Neural cell (in vitro differentiated cells): ENCODE results near the gene TRIM66. TPM values are rescaled to one million over a fixed set of nuclear protein-coding genes. Genes with fewer than 3 reads are reported as not detected.

Experiments used
- H2AFZ ChIP-seq: fragments of 200-600, 300-800 bp; sonication (generic), shearing (Covaris generic); 2 replicates; pipeline ENCODE4 v1.6.0; 2014; ENCODE audit warnings: low read depth, mild to moderate bottlenecking, antibody characterized with exemption, low read length, moderate library complexity
- H3F3A ChIP-seq: fragments of 200-600 bp; shearing (Covaris generic); 2 replicates; pipeline ENCODE4 v1.6.1; 2016; ENCODE audit warnings: mild to moderate bottlenecking, moderate library complexity, mixed read lengths, antibody characterized with exemption, low read length; ENCODE audit not compliant: insufficient read depth, poor library complexity, severe bottlenecking
- H3K27ac ChIP-seq: fragments of 200-600, 300-800 bp; sonication (generic), shearing (Covaris generic); 2 replicates; pipeline ENCODE4 v1.5.1; 2014; ENCODE audit warnings: mild to moderate bottlenecking, low read length, moderate library complexity
- H3K27me3 ChIP-seq: fragments of 300-800, 200-600 bp; sonication (generic), shearing (Covaris generic); 2 replicates; pipeline ENCODE4 v1.6.0; 2014; ENCODE audit warnings: mild to moderate bottlenecking, low read depth, low read length, moderate library complexity; ENCODE audit not compliant: insufficient read depth
- H3K36me3 ChIP-seq: fragments of 300-800, 200-600 bp; sonication (generic), shearing (Covaris generic); 2 replicates; pipeline ENCODE4 v1.5.1; 2014; ENCODE audit warnings: mild to moderate bottlenecking, antibody characterized with exemption, low read length, moderate library complexity; ENCODE audit not compliant: insufficient read depth
- H3K4me2 ChIP-seq: fragments of 300-800, 200-600 bp; sonication (generic), shearing (Covaris generic); 2 replicates; pipeline ENCODE4 v1.6.0; 2014; ENCODE audit warnings: mild to moderate bottlenecking, low read length
- H3K4me3 ChIP-seq: fragments of 300-800, 200-600 bp; sonication (generic), shearing (Covaris generic); 2 replicates; pipeline ENCODE4 v1.5.1; 2014; ENCODE audit warnings: mild to moderate bottlenecking, low read length, moderate library complexity
- H3K79me2 ChIP-seq: fragments of 200-600 bp; shearing (Covaris generic); replicated peaks from 2 replicates; pipeline ENCODE4 v1.6.0; 2014; ENCODE audit warnings: mild to moderate bottlenecking, low read length, moderate library complexity; ENCODE audit not compliant: insufficient read depth
- H3K9ac ChIP-seq: fragments of 300-800, 200-600 bp; sonication (generic), shearing (Covaris generic); 2 replicates; pipeline ENCODE4 v1.6.1; 2016; ENCODE audit warnings: mild to moderate bottlenecking, low read length, mixed read lengths
- H3K9me2 ChIP-seq: fragments of 200-600 bp; shearing (Covaris generic); 2 replicates; pipeline ENCODE4 v1.6.1; 2016; ENCODE audit warnings: mild to moderate bottlenecking, low read length, mixed read lengths; ENCODE audit not compliant: insufficient read depth
- H3K9me3 ChIP-seq: fragments of 200-600, 300-800 bp; sonication (generic), shearing (Covaris generic); 2 replicates; pipeline ENCODE4 v1.6.1; 2016; ENCODE audit warnings: mild to moderate bottlenecking, mixed run types, low read length, moderate library complexity, mixed read lengths
- H4K20me1 ChIP-seq: fragments of 200-600 bp; shearing (Covaris generic); 2 replicates; pipeline ENCODE4 v1.6.1; 2016; ENCODE audit warnings: mild to moderate bottlenecking, mixed run types; ENCODE audit not compliant: insufficient read depth
- EP300 ChIP-seq: fragments of 450-650 bp; conservative IDR thresholded peaks from 2 replicates; pipeline ENCODE4 v1.6.1; 2014; ENCODE audit warnings: antibody characterized with exemption, mild to moderate bottlenecking, moderate library complexity; ENCODE audit not compliant: poor library complexity, severe bottlenecking
- EZH2 ChIP-seq: fragments of 200-600, 300-800 bp; shearing (Covaris generic), sonication (generic); IDR thresholded peaks from 2 replicates; pipeline ENCODE4 v1.6.1; 2014; ENCODE audit warnings: antibody characterized with exemption, low read length, borderline replicate concordance, mild to moderate bottlenecking; ENCODE audit not compliant: insufficient read depth, poor library complexity, severe bottlenecking
- MXI1 ChIP-seq: fragments of 450-650 bp; conservative IDR thresholded peaks from 2 replicates; pipeline ENCODE4 v1.6.1; 2014; ENCODE audit warnings: antibody characterized with exemption, mild to moderate bottlenecking; ENCODE audit not compliant: poor library complexity, severe bottlenecking
- POLR2AphosphoS5 ChIP-seq: IDR thresholded peaks from 2 replicates; pipeline ENCODE4 v1.6.1; 2012
- RAD21 ChIP-seq: fragments of 450-650 bp; conservative IDR thresholded peaks from 2 replicates; pipeline ENCODE4 v1.6.1; 2014; ENCODE audit warnings: antibody characterized with exemption, mild to moderate bottlenecking, moderate library complexity
- SMC3 ChIP-seq: fragments of 450-650 bp; conservative IDR thresholded peaks from 2 replicates; pipeline ENCODE4 v1.6.1; 2014; ENCODE audit warnings: antibody characterized with exemption, mild to moderate bottlenecking, moderate library complexity; ENCODE audit not compliant: poor library complexity
- TAF1 ChIP-seq: IDR thresholded peaks from 2 replicates; pipeline ENCODE4 v1.6.1; 2012; ENCODE audit warnings: low read depth
- polyA plus RNA-seq: library from polyadenylated mRNA; depleted of rRNA; stranded (reverse); fragments of >200 nt; gene quantifications from 2 replicates; pipeline ENCODE4 v1.2.3, GENCODE V29; 2014
- TF ChIP-seq, protein P1 (sequence below): IDR thresholded peaks from 2 replicates; pipeline ENCODE4 v1.6.1; 2012; ENCODE audit warnings: borderline replicate concordance
- TF ChIP-seq, protein P2 (sequence below): fragments of 450-650 bp; IDR thresholded peaks from 2 replicates; pipeline ENCODE4 v1.5.1; 2014; ENCODE audit warnings: antibody characterized with exemption, mild to moderate bottlenecking, moderate library complexity; ENCODE audit not compliant: poor library complexity, severe bottlenecking

The TRIM66 gene
- polyA plus RNA-seq, 1 donor from 2014 or later, result 0.82 TPM

DNA sequence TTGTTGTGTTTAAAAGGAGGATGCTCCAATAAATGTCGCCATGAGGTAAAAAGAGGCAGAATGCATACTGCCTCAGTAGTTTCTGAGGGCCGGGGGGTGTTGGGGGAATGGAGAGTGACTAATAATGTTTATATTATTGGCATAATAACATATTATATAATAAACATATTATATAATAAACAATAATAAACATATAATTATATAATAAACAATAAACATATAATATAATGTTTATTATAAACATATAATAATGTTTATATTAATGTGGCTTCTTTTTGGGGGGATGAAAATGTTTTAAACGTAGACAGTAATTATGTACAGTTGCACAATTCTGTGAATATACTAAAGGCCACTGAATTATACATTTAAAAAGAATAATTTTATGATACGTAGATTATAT is 35.6 kb downstream of the TRIM66 start:
- no peaks in the 10 kb centered on the region for H3K9me2 ChIP-seq
- H3K9ac ChIP-seq, result no peak overlapping the region
- H3K27ac ChIP-seq, result no peak overlapping the region
- no peaks in the 10 kb centered on the region for H4K20me1 ChIP-seq
- no peak overlapping the region for H2AFZ ChIP-seq
- no peaks in the 10 kb centered on the region for H3K27me3 ChIP-seq
- H3F3A ChIP-seq, result no peaks in the 10 kb centered on the region
- no peaks in the 10 kb centered on the region for H3K9me3 ChIP-seq
- H3K36me3 ChIP-seq, result no peaks in the 10 kb centered on the region
- H3K4me3 ChIP-seq, result no peak overlapping the region
- TF ChIP-seq, protein P1, sequence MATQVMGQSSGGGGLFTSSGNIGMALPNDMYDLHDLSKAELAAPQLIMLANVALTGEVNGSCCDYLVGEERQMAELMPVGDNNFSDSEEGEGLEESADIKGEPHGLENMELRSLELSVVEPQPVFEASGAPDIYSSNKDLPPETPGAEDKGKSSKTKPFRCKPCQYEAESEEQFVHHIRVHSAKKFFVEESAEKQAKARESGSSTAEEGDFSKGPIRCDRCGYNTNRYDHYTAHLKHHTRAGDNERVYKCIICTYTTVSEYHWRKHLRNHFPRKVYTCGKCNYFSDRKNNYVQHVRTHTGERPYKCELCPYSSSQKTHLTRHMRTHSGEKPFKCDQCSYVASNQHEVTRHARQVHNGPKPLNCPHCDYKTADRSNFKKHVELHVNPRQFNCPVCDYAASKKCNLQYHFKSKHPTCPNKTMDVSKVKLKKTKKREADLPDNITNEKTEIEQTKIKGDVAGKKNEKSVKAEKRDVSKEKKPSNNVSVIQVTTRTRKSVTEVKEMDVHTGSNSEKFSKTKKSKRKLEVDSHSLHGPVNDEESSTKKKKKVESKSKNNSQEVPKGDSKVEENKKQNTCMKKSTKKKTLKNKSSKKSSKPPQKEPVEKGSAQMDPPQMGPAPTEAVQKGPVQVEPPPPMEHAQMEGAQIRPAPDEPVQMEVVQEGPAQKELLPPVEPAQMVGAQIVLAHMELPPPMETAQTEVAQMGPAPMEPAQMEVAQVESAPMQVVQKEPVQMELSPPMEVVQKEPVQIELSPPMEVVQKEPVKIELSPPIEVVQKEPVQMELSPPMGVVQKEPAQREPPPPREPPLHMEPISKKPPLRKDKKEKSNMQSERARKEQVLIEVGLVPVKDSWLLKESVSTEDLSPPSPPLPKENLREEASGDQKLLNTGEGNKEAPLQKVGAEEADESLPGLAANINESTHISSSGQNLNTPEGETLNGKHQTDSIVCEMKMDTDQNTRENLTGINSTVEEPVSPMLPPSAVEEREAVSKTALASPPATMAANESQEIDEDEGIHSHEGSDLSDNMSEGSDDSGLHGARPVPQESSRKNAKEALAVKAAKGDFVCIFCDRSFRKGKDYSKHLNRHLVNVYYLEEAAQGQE, result no peak
- no peak for TF ChIP-seq EP300
- no peak for TF ChIP-seq SMC3
- TF ChIP-seq POLR2AphosphoS5, result no peak
- TF ChIP-seq, protein P2, sequence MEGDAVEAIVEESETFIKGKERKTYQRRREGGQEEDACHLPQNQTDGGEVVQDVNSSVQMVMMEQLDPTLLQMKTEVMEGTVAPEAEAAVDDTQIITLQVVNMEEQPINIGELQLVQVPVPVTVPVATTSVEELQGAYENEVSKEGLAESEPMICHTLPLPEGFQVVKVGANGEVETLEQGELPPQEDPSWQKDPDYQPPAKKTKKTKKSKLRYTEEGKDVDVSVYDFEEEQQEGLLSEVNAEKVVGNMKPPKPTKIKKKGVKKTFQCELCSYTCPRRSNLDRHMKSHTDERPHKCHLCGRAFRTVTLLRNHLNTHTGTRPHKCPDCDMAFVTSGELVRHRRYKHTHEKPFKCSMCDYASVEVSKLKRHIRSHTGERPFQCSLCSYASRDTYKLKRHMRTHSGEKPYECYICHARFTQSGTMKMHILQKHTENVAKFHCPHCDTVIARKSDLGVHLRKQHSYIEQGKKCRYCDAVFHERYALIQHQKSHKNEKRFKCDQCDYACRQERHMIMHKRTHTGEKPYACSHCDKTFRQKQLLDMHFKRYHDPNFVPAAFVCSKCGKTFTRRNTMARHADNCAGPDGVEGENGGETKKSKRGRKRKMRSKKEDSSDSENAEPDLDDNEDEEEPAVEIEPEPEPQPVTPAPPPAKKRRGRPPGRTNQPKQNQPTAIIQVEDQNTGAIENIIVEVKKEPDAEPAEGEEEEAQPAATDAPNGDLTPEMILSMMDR, result no peak
- no peak for TF ChIP-seq TAF1
- no peak for TF ChIP-seq MXI1
- TF ChIP-seq EZH2, result no peak
- TF ChIP-seq RAD21, result no peak
- no peak overlapping the region for H3K4me2 ChIP-seq
- no peaks in the 10 kb centered on the region for H3K79me2 ChIP-seq

GRCh38 chr11:8642196-8642841 is 40.1 kb downstream of the TRIM66 start:
- H3K4me3 ChIP-seq, result no peak overlapping the region
- no peaks in the 10 kb centered on the region for H3K27me3 ChIP-seq
- no peak overlapping the region for H3K4me2 ChIP-seq
- H3K79me2 ChIP-seq, result no peaks in the 10 kb centered on the region
- H3K9me2 ChIP-seq, result no peaks in the 10 kb centered on the region
- H3F3A ChIP-seq, result no peaks in the 10 kb centered on the region
- no peak overlapping the region for H3K27ac ChIP-seq
- no peaks in the 10 kb centered on the region for H3K9me3 ChIP-seq
- no peaks in the 10 kb centered on the region for H4K20me1 ChIP-seq
- TF ChIP-seq, protein P2, result no peak
- TF ChIP-seq TAF1 (no peak), EZH2 (no peak), SMC3 (no peak), RAD21 (no peak), POLR2AphosphoS5 (no peak), EP300 (no peak), MXI1 (no peak)
- TF ChIP-seq, protein P1, result no peak
- H3K9ac ChIP-seq, result peak overlapping the region; percentile 26
- H3K36me3 ChIP-seq, result no peaks in the 10 kb centered on the region
- H2AFZ ChIP-seq, result no peak overlapping the region
